PC-3 (cell line): ENCODE results near the gene SH3BP4. TPM values are rescaled to one million over a fixed set of nuclear protein-coding genes. Genes with fewer than 3 reads are reported as not detected.

ENCODE experiments used
- ATAC-seq: fragments of 200-7000 bp; cut with Tn5 transposase; 2 replicates; pipeline ENCODE4 v1.9.1; 2020; ENCODE audit warnings: mild to moderate bottlenecking, moderate library complexity
- BruUV-seq: library from RNA; stranded (reverse); fragments of 400-500 nt; replicated peaks from 2 replicates; lab custom pipeline; 2021; lab: Mats Ljungman, UMichigan
- CTCF ChIA-PET: fragments of 300-600 bp; sonication (Branson Sonifier 250); formaldehyde crosslinking; loops from one replicate; lab custom pipeline; 2022; ENCODE audit warnings: antibody characterized with exemption; lab: Charles Lee
- POLR2A ChIA-PET: fragments of 300-600 bp; sonication (Branson Sonifier 250); formaldehyde crosslinking; loops from one replicate; lab custom pipeline; 2022; ENCODE audit warnings: antibody characterized with exemption; ENCODE audit not compliant: unreplicated experiment; lab: Charles Lee
- DNase-seq: peaks from one replicate; pipeline ENCODE4 v3.0.0-alpha.2; 2015
- H2AFZ ChIP-seq: fragments of 300-600 bp; sonication (generic); 2 replicates; pipeline ENCODE4 v1.6.0; 2016; ENCODE audit warnings: antibody characterized with exemption, low read length
- H3F3A ChIP-seq: fragments of 300-600 bp; sonication (generic); one replicate; pipeline ENCODE4 v1.6.0; 2017; ENCODE audit warnings: antibody characterized with exemption, low read length, control low read depth, mild to moderate bottlenecking; ENCODE audit not compliant: unreplicated experiment
- H3K27ac ChIP-seq: fragments of 300-600 bp; sonication (generic); 2 replicates; pipeline ENCODE4 v1.5.1; 2016; ENCODE audit warnings: mild to moderate bottlenecking, low read length
- H3K27me3 ChIP-seq: fragments of 300-600 bp; sonication (generic); 2 replicates; pipeline ENCODE4 v1.6.1; 2016; ENCODE audit warnings: low read length, mixed read lengths
- H3K36me3 ChIP-seq: fragments of 300-600 bp; sonication (generic); 2 replicates; pipeline ENCODE4 v1.6.1; 2016; ENCODE audit warnings: low read depth, mixed run types, low read length, mixed read lengths
- H3K4me1 ChIP-seq: fragments of 300-600 bp; sonication (generic); 2 replicates; pipeline ENCODE4 v1.5.1; 2016; ENCODE audit warnings: low read length; ENCODE audit not compliant: insufficient read depth
- H3K4me2 ChIP-seq: fragments of 300-600 bp; sonication (generic); 2 replicates; pipeline ENCODE4 v1.6.0; 2016; ENCODE audit warnings: low read length
- H3K4me3 ChIP-seq: fragments of 300-600 bp; sonication (generic); 2 replicates; pipeline ENCODE4 v1.5.1; 2016; ENCODE audit warnings: mild to moderate bottlenecking, low read length, mixed read lengths
- H3K79me2 ChIP-seq: fragments of 300-600 bp; sonication (generic); 2 replicates; pipeline ENCODE4 v1.6.1; 2017; ENCODE audit warnings: low read length, mixed read lengths
- H3K9ac ChIP-seq: fragments of 300-600 bp; sonication (generic); 2 replicates; pipeline ENCODE4 v1.6.0; 2016; ENCODE audit warnings: mild to moderate bottlenecking, low read length
- H3K9me2 ChIP-seq: fragments of 300-600 bp; sonication (generic); replicated peaks from 2 replicates; pipeline ENCODE4 v1.6.1; 2016; ENCODE audit warnings: mixed run types, low read length, mixed read lengths
- H3K9me3 ChIP-seq: fragments of 300-600 bp; sonication (generic); 2 replicates; pipeline ENCODE4 v1.6.1; 2016; ENCODE audit warnings: low read length, mixed read lengths
- H4K20me1 ChIP-seq: fragments of 300-600 bp; sonication (generic); 2 replicates; pipeline ENCODE4 v1.6.1; 2016; ENCODE audit warnings: low read length, mixed read lengths
- CTCF ChIP-seq: fragments of 300-600 bp; sonication (generic); conservative IDR thresholded peaks from 2 replicates; pipeline ENCODE4 v1.5.1; 2017; ENCODE audit warnings: antibody characterized with exemption, low read depth, mild to moderate bottlenecking, low read length
- EZH2 ChIP-seq: fragments of 300-600 bp; sonication (generic); IDR thresholded peaks from one replicate; pipeline ENCODE4 v1.6.1; 2017; ENCODE audit warnings: antibody characterized with exemption, mild to moderate bottlenecking, low read length; ENCODE audit not compliant: unreplicated experiment
- EZH2phosphoT487 ChIP-seq: fragments of 300-600 bp; sonication (generic); IDR thresholded peaks from 2 replicates; pipeline ENCODE4 v1.6.1; 2018; ENCODE audit warnings: mild to moderate bottlenecking, antibody characterized with exemption, low read length, borderline replicate concordance
- intact Hi-C: fragments of 100-400 bp; cut with micrococcal nuclease; formaldehyde crosslinking; loops from 2 replicates; pipeline ENCODE4 v1.9.0; 2023
- total RNA-seq: library from RNA; depleted of rRNA; stranded (reverse); fragments of >200 nt; gene quantifications from 2 replicates; pipeline ENCODE4 v1.2.3, GENCODE V29; 2014

SH3BP4 gene
- total RNA-seq, 1 experiment from 2014 or later, result 35.2 TPM

GRCh38 chr2:235030936-235031335 lies 79.1 kb downstream of the SH3BP4 start:
- intact Hi-C loops, result no loop called here
- Histone ChIP-seq H3K9ac (no peak overlapping the region), H3K27ac (no peak overlapping the region)

GRCh38 chr2:235031686-235032373 lies 80.0 kb downstream of the SH3BP4 start:
- Histone ChIP-seq H3K4me2 (no peak overlapping the region), H3F3A (no peaks in the 10 kb centered on the region), H3K36me3 (peaks cover 9% of the 10 kb centered on the region; the same call in 1 of the 2 replicates), H3K4me1 (peaks cover 20% of the 10 kb centered on the region), H3K9ac (no peak overlapping the region), H4K20me1 (no peaks in the 10 kb centered on the region), H3K27ac (no peak overlapping the region), H3K4me3 (no peak overlapping the region), H3K9me2 (no peaks in the 10 kb centered on the region), H2AFZ (no peak overlapping the region), H3K9me3 (no peaks in the 10 kb centered on the region), H3K79me2 (peaks cover 58% of the 10 kb centered on the region), H3K27me3 (no peaks in the 10 kb centered on the region)
- no TSS peak for BruUV-seq
- POLR2A ChIA-PET, result no interaction called here
- ATAC-seq, result no peak
- intact Hi-C loops, result no loop called here
- DNase-seq, result no peak
- no peak for TF ChIP-seq EZH2phosphoT487
- no peak for TF ChIP-seq CTCF
- no peak for TF ChIP-seq EZH2
- CTCF ChIA-PET, result no interaction called here

More at GRCh38 chr2:235030936-235031335, 79.1 kb downstream of the SH3BP4 start:
- Histone ChIP-seq H2AFZ (no peak overlapping the region), H3K36me3 (peaks cover 6% of the 10 kb centered on the region; the same call in 1 of the 2 replicates), H3K79me2 (peaks cover 58% of the 10 kb centered on the region), H3K4me1 (peaks cover 28% of the 10 kb centered on the region), H3F3A (peaks cover 5% of the 10 kb centered on the region), H3K9me2 (no peaks in the 10 kb centered on the region), H3K9me3 (no peaks in the 10 kb centered on the region), H3K4me2 (no peak overlapping the region), H3K27me3 (no peaks in the 10 kb centered on the region), H4K20me1 (no peaks in the 10 kb centered on the region), H3K4me3 (no peak overlapping the region)
- no peak for TF ChIP-seq CTCF
- TF ChIP-seq EZH2phosphoT487, result no peak
- no peak for DNase-seq
- no TSS peak for BruUV-seq
- no peak for ATAC-seq
- ChIA-PET POLR2A (interaction anchor here (0.5 kb wide), 1 partner anchor 47 kb away, joined by 4 read pairs; no protein-coding TSS in a partner anchor), CTCF (no interaction called here)

- no peaks in the 10 kb centered on the region for H4K20me1 ChIP-seq
- no peak overlapping the region for H3K9ac ChIP-seq
Observed at GRCh38 chr2:235032466-235032865, 80.6 kb downstream of the SH3BP4 start.

More at GRCh38 chr2:235032466-235032865, 80.6 kb downstream of the SH3BP4 start:
- Histone ChIP-seq H3K4me3 (no peak overlapping the region), H3K9me2 (no peaks in the 10 kb centered on the region), H3K27me3 (no peaks in the 10 kb centered on the region), H3K4me1 (peaks cover 16% of the 10 kb centered on the region), H3F3A (no peaks in the 10 kb centered on the region), H2AFZ (no peak overlapping the region), H3K9me3 (no peaks in the 10 kb centered on the region), H3K4me2 (no peak overlapping the region), H3K79me2 (peaks cover 58% of the 10 kb centered on the region), H3K27ac (no peak overlapping the region), H3K36me3 (peaks cover 14% of the 10 kb centered on the region; the same call in 1 of the 2 replicates)
- intact Hi-C loops, result no loop called here
- ChIA-PET CTCF (no interaction called here), POLR2A (no interaction called here)
- ATAC-seq (no peak), DNase-seq (no peak)
- TF ChIP-seq CTCF (no peak), EZH2phosphoT487 (no peak)
- BruUV-seq, result no TSS peak
